ENCODE results near the gene RET.

DNA sequence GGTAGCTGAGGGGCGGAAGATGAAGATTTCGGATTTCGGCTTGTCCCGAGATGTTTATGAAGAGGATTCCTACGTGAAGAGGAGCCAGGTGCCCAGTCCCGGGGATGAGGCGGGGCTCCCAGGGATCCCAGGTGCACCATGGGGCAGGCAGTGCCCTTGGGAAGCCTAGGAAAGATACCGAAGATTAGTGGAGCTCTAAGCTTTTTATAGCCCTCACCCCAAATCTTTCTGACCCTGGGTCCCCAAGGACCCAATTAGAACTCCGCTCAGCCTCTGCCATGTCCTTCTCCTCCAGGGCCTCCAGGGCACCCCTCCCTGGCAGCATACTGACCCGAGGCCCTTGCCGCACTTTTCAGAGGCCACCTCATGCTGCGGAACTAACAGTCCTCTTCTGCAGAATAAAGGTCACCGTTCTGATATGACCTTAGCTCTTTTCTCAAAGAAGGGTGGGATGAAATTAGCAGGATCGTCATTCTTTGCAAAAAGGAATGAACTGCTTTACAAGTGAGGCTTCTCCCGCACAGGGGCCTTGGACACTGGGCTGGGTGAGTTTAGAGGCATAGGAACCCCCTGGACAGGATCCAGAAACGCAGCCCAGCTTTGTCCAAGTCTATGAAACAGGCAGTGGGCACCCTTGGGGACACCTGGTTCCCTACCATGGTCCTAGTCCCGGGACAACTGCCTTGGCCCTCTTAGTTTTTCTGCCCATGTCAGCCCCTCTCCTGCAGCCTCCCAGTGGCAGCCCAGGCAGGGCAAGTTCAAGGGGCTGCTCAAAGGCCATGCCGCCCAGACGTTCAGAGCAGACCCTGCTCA lies 43.5 kb downstream of the RET start:
- TF ChIP-seq, protein P1, sequence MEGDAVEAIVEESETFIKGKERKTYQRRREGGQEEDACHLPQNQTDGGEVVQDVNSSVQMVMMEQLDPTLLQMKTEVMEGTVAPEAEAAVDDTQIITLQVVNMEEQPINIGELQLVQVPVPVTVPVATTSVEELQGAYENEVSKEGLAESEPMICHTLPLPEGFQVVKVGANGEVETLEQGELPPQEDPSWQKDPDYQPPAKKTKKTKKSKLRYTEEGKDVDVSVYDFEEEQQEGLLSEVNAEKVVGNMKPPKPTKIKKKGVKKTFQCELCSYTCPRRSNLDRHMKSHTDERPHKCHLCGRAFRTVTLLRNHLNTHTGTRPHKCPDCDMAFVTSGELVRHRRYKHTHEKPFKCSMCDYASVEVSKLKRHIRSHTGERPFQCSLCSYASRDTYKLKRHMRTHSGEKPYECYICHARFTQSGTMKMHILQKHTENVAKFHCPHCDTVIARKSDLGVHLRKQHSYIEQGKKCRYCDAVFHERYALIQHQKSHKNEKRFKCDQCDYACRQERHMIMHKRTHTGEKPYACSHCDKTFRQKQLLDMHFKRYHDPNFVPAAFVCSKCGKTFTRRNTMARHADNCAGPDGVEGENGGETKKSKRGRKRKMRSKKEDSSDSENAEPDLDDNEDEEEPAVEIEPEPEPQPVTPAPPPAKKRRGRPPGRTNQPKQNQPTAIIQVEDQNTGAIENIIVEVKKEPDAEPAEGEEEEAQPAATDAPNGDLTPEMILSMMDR (IDR thresholded peaks at IDR 0.05; ENCODE audit: borderline replicate concordance, extremely low read depth, low read length, poor library complexity, severe bottlenecking), result no peak
- TF ChIP-seq EZH2 (IDR thresholded peaks at IDR 0.05; ENCODE audit: borderline replicate concordance, low read depth, low read length, severe bottlenecking), result no peak

Measured in DND-41 (cell line).